NCI-H82 treated with DMSO at 0.1 percent for 48 hours (cell line): ENCODE data around the gene L3MBTL3.

Experiments
- DNase-seq: peaks from one replicate; lab custom pipeline; 2025; ENCODE audit not compliant: unreplicated experiment; lab: John Stamatoyannopoulos, UW

L3MBTL3 gene

DNA sequence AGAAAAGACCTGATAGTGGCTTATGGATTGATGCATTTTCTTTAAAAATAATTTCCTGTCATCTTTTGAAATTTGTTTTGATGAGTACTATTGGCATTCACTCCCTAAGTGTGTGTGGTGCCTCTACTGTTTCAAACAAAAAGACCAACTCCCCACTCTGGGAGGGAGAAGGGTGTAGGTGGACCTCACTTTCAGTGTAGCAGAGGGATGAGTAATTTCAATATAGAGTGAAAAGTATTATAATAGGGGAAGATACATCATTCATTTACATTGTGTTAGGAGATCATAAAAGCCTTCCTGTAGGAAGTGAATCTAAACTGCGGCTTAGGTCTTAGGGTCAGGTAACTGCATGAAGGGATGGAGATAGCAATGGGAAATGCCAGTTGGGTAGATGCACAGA is 158.0 kb downstream of the L3MBTL3 start:
- no peak for DNase-seq

DNA sequence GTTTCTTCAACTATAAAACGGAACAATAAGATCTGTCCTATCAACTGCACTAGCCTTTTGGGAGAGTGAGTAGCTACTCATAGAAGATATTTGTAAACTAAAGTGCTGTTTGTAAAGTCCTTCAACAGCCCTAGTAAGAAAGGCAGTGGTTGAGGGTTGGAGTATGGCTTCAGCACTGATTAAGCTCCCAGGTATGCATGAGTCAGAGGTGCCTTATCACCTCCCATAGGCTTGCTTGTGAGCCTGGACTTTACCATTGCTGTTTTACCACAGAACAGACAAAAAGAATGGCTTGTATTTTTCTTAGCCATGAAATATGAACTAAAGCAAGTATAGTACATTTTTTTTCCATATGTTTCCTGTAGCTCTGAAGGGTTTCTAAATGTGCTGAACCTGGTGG is 160.3 kb downstream of the L3MBTL3 start:
- DNase-seq: no peak

GRCh38 chr6:130182466-130182865 is 164.1 kb downstream of the L3MBTL3 start:
- no peak for DNase-seq

DNA sequence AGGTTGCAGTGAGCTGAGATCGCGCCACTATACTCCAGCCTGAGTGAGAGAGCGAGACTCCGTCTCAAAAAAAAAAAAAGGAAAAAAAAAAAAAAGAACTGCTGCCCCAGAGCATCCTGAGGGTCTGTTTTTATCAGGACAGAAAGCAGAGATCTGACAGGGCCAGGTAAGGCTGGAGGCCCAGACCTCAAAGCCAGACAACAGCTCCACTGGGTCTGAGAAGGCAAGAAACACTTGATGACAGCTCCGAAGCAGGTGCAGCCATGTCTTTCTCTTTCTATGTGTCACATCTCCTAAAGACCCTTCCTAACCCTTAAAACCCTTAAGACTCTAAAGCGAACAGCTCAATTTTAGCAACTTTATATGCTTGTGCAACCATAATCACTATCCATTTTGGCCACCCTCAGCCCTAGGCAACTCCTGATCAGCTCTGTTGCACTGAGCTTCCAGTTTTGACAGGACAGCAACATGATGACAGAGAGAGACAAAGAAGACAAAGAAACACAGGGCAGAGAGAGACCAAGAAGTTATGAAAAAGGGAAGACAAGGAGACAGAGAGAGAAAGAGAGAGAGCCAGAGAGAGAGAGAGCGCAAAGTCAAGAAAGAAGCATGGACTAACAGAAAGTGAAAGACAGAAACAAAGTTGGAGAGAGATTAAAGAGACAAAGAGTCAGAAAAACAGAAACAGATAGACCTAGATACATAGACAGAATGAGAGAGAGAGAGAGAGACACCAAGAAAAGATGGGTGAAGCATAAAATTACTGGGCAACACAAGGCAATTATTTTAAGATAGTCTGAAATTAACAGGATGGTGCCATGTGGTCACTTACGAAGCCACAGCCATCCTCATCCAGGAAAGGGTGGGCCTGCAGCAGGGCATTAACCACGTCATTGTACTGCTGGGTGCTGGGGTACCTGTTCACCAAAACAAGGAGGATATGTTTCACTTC is 165.2 kb downstream of the L3MBTL3 start:
- no peak for DNase-seq

- no peak for DNase-seq
These were observed 167.3 kb downstream of the L3MBTL3 start for GRCh38 chr6:130185658-130186057.

GRCh38 chr6:130187335-130188206 is 169.2 kb downstream of the L3MBTL3 start:
- DNase-seq: no peak

DNA sequence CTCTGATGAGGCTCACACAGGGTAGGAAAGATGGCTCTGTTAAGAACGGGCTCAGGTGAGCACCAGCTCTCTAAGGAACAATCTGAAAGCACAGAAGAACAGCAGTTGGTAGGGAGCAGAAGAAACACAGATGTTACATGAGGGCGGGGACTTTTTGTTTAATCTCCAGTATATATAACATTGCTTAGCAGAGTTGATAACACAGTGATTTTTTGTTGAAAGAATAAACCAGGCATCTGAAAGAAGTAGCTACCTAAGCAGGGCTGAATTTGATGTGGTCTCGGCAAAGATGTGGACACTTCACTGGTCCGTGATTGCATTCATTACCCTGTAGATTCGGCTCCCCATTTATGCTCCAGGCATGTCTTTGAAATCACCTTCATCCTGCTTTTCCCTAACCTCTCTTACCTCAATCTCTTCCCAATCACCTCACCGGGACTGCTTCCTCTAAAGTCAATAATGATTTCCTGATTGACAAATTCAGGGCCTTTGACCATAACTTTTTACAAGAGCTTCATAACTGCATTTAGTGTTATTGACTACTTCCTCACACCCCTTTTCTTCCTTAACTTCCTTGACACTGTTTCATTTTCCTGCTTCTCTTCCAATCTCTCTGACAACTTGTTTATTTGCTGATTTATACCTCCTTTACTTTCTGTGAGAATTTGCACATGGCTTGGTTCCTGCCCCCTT is 170.0 kb downstream of the L3MBTL3 start:
- no peak for DNase-seq

DNA sequence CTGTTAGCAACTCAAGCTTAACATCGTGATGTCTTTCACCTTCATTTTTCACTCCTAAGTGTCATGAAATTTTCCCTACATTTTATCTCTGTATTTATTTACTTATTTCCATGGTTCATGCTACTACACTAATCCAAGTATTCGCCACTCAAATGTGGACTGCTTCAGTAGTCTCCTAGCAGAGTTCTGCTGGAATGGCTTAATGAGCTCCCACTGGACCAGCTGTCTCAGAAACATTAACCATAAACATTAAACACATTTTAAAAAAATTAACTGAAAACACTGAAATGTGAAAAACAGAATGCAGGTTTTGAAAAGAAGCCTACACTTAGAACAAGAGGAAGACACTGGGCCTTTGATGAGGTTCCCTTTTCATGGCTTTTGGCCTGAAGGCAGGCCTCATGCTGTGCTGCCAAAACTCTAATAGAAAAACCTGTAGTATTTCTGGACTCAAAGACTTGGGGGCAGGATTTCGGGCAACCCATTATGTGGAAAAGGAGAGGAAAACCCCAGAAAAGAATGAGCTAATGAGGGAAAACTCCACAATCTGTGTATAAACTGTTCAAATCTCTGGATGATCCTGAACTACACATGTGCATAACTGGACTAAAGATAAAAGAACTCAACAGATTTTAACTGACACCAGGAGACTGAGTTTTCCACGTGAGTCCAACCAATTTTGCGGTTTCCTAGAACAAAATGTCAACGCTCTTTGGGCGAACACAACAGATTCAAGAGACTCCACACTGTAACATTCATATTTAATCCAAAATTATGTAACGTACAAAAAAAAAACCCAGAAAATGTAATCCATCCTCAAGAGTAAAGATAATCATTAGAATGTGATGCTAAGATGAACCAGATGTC is 171.4 kb downstream of the L3MBTL3 start:
- DNase-seq: no peak
